AG04449 (cell line): ENCODE data around the gene CACNA2D4.

ENCODE experiments used
- CTCF ChIA-PET: fragments of 350-600 bp; formaldehyde crosslinking; extraction: SDS; loops from one replicate; lab custom pipeline; 2021; ENCODE audit warnings: antibody characterized with exemption; lab: Yijun Ruan, JAX
- POLR2A ChIA-PET: fragments of 400-600, 350-600 bp; formaldehyde crosslinking; extraction: SDS; loops from one replicate; lab custom pipeline; 2020; ENCODE audit warnings: antibody characterized with exemption, inconsistent platforms; lab: Yijun Ruan, JAX
- DNase-seq: peaks from one replicate; pipeline ENCODE4 v3.0.0-alpha.2; 2010; ENCODE audit warnings: low read depth, low spot score
- H3K4me3 ChIP-seq: 2 replicates; pipeline ENCODE4 v1.5.1; 2011; ENCODE audit warnings: low read depth, mild to moderate bottlenecking, control low read depth, low read length
- CTCF ChIP-seq: IDR thresholded peaks from one replicate; pipeline ENCODE4 v1.5.1; 2011; ENCODE audit warnings: mild to moderate bottlenecking, moderate library complexity, low read length, control low read depth, inconsistent platforms; ENCODE audit not compliant: insufficient read depth; ENCODE audit errors: missing control alignments

Gene CACNA2D4

GRCh38 chr12:1885599-1886245, 32.7 kb downstream of the CACNA2D4 start:
- CTCF ChIA-PET: no interaction called here
- TF ChIP-seq CTCF: no peak
- POLR2A ChIA-PET: no interaction called here
- DNase-seq: no peak
- no peak overlapping the region for H3K4me3 ChIP-seq

- no peak for TF ChIP-seq CTCF
- CTCF ChIA-PET: no interaction called here
- POLR2A ChIA-PET: no interaction called here
- no peak for DNase-seq
- no peak overlapping the region for H3K4me3 ChIP-seq
Observed at GRCh38 chr12:1885082-1885596, 33.3 kb downstream of the CACNA2D4 start.

- TF ChIP-seq CTCF: no peak
- ChIA-PET CTCF (no interaction called here), POLR2A (no interaction called here)
- DNase-seq: no peak
- H3K4me3 ChIP-seq: no peak overlapping the region
Observed at GRCh38 chr12:1884651-1885050, 33.8 kb downstream of the CACNA2D4 start.

- ChIA-PET CTCF (no interaction called here), POLR2A (no interaction called here)
- no peak for TF ChIP-seq CTCF
- H3K4me3 ChIP-seq: no peak overlapping the region
- DNase-seq: no peak
Observed at GRCh38 chr12:1883513-1883912, 34.9 kb downstream of the CACNA2D4 start.

GRCh38 chr12:1882850-1883470, 35.5 kb downstream of the CACNA2D4 start:
- ChIA-PET CTCF (no interaction called here), POLR2A (no interaction called here)
- no peak overlapping the region for H3K4me3 ChIP-seq
- no peak for TF ChIP-seq CTCF
- DNase-seq: no peak

- ChIA-PET POLR2A (no interaction called here), CTCF (no interaction called here)
- H3K4me3 ChIP-seq: no peak overlapping the region
- no peak for TF ChIP-seq CTCF
- DNase-seq: no peak
Observed at GRCh38 chr12:1882405-1882804, 36.0 kb downstream of the CACNA2D4 start.
